Endothelial cell of umbilical vein (primary cell): ENCODE data around the gene CA5A. TPM values are rescaled to one million over a fixed set of nuclear protein-coding genes. Genes with fewer than 3 reads are reported as not detected.

Experiments used
- BruUV-seq: library from RNA; stranded (reverse); fragments of 400-500 nt; replicated peaks from 2 replicates; lab custom pipeline; 2021; lab: Mats Ljungman, UMichigan
- CTCF ChIA-PET: fragments of 300-600, 350-600 bp; sonication (Branson Sonifier 250); formaldehyde crosslinking; loops from one replicate; lab custom pipeline; 2021; ENCODE audit warnings: antibody characterized with exemption, inconsistent platforms; lab: Charles Lee
- POLR2A ChIA-PET: fragments of 300-600, 350-600 bp; sonication (Branson Sonifier 250); formaldehyde crosslinking; loops from one replicate; lab custom pipeline; 2021; ENCODE audit warnings: antibody characterized with exemption, inconsistent platforms; lab: Charles Lee
- DNase-seq: peaks from one replicate; pipeline ENCODE4 v3.0.0-alpha.2; 2011; ENCODE audit warnings: low read depth, low spot score
- FAIRE-seq: peaks from 2 replicates; lab custom pipeline; 2011; peaks lifted over from hg19 to GRCh38; lab: Jason Lieb, UNC
- H2AFZ ChIP-seq: 2 replicates; pipeline ENCODE4 v1.6.0; 2012; ENCODE audit warnings: low read depth, low read length, control low read depth, inconsistent platforms
- H3K27ac ChIP-seq: 2 replicates; pipeline ENCODE4 v1.5.1; 2011; ENCODE audit warnings: low read depth, mild to moderate bottlenecking, control low read depth, low read length, moderate library complexity; ENCODE audit not compliant: insufficient read depth
- H3K27me3 ChIP-seq, 2 experiments: 2 replicates each; pipeline versions ENCODE4 v1.6.0 to v1.6.1; 2011; ENCODE audit warnings: low read length in 2 of 2, mixed read lengths in 1 of 2; ENCODE audit not compliant: control insufficient read depth in 2 of 2, insufficient read depth in 2 of 2
- H3K36me3 ChIP-seq, 2 experiments: 2 replicates in 1 of 2; 3 replicates in 1 of 2; pipeline ENCODE4 v1.5.1; 2011; ENCODE audit warnings: low read length in 2 of 2, mild to moderate bottlenecking in 1 of 2, moderate library complexity in 1 of 2; ENCODE audit not compliant: control insufficient read depth in 2 of 2, insufficient read depth in 2 of 2; ENCODE audit errors: extremely low read depth in 1 of 2
- H3K4me1 ChIP-seq: 3 replicates; pipeline ENCODE4 v1.5.1; 2011; ENCODE audit warnings: mild to moderate bottlenecking, low read length; ENCODE audit not compliant: control insufficient read depth, insufficient read depth; ENCODE audit errors: extremely low read depth
- H3K4me2 ChIP-seq: 2 replicates; pipeline ENCODE4 v1.6.1; 2011; ENCODE audit warnings: low read length, control low read depth, mixed read lengths; ENCODE audit not compliant: insufficient read depth
- H3K4me3 ChIP-seq, 3 experiments: fragments of 200-600 bp in 1 of 3; sonication (generic), shearing (Covaris generic) in 1 of 3; replicated peaks in 1 of 3; 2 replicates each; pipeline ENCODE4 v1.5.1; 2011 to 2016; ENCODE audit warnings: control low read depth in 3 of 3, low read length in 3 of 3, mild to moderate bottlenecking in 2 of 3, inconsistent platforms in 1 of 3, low read depth in 1 of 3, moderate library complexity in 1 of 3; ENCODE audit not compliant: insufficient read depth in 1 of 3
- H3K79me2 ChIP-seq: 2 replicates; pipeline ENCODE4 v1.6.0; 2012; ENCODE audit warnings: low read length, inconsistent platforms; ENCODE audit not compliant: control insufficient read depth, insufficient read depth
- H3K9ac ChIP-seq: replicated peaks from 2 replicates; pipeline ENCODE3; 2011; ENCODE audit warnings: low read length, control low read depth; ENCODE audit not compliant: insufficient read depth; ENCODE audit errors: extremely low read depth
- H3K9me1 ChIP-seq: replicated peaks from 3 replicates; pipeline ENCODE4 v1.6.0; 2011; ENCODE audit warnings: mild to moderate bottlenecking, low read length; ENCODE audit not compliant: control insufficient read depth, insufficient read depth; ENCODE audit errors: extremely low read depth
- H3K9me3 ChIP-seq: replicated peaks from 2 replicates; pipeline ENCODE4 v1.5.1; 2012; ENCODE audit warnings: low read length, inconsistent platforms; ENCODE audit not compliant: control insufficient read depth, insufficient read depth
- H4K20me1 ChIP-seq: replicated peaks from 2 replicates; pipeline ENCODE3; 2011; ENCODE audit warnings: mild to moderate bottlenecking, low read length; ENCODE audit not compliant: control insufficient read depth, insufficient read depth; ENCODE audit errors: extremely low read depth
- CTCF ChIP-seq, 2 donors: IDR thresholded peaks; 1 replicate in 1 of 2; 2 replicates in 1 of 2; pipeline ENCODE4 v1.5.1; 2011; ENCODE audit warnings: low read length in 2 of 2, mild to moderate bottlenecking in 2 of 2, moderate library complexity in 2 of 2, control low read depth in 1 of 2, inconsistent platforms in 1 of 2, low read depth in 1 of 2; ENCODE audit not compliant: insufficient read depth in 1 of 2; ENCODE audit errors: extremely low read depth in 1 of 2
- EZH2 ChIP-seq: IDR thresholded peaks from 2 replicates; pipeline ENCODE4 v1.6.1; 2012; ENCODE audit warnings: borderline replicate concordance, low read depth, mild to moderate bottlenecking, moderate library complexity, low read length, inconsistent platforms; ENCODE audit not compliant: severe bottlenecking
- FOS ChIP-seq: IDR thresholded peaks from 2 replicates; pipeline ENCODE4 v1.6.1; 2011; ENCODE audit warnings: mild to moderate bottlenecking, low read length, moderate library complexity, borderline replicate concordance; ENCODE audit not compliant: insufficient read depth
- GATA2 ChIP-seq: IDR thresholded peaks from 2 replicates; pipeline ENCODE4 v1.7.0; 2011; ENCODE audit warnings: low read depth, mild to moderate bottlenecking, moderate library complexity, mixed read lengths, low read length; ENCODE audit not compliant: insufficient read length, insufficient read depth
- JUN ChIP-seq: IDR thresholded peaks from 2 replicates; pipeline ENCODE4 v1.6.1; 2011; ENCODE audit warnings: borderline replicate concordance, low read depth; ENCODE audit not compliant: insufficient read length, insufficient read depth
- MYC ChIP-seq: IDR thresholded peaks from one replicate; pipeline ENCODE4 v1.6.1; 2011; ENCODE audit warnings: mild to moderate bottlenecking, low read depth, low read length
- POLR2A ChIP-seq: IDR thresholded peaks from 2 replicates; pipeline ENCODE4 v1.6.1; 2012; ENCODE audit warnings: low read depth, mild to moderate bottlenecking, control low read depth, low read length
- POLR2AphosphoS5 ChIP-seq: IDR thresholded peaks from 2 replicates; pipeline ENCODE4 v1.6.1; 2012; ENCODE audit warnings: low read depth, mild to moderate bottlenecking, control low read depth, low read length, moderate library complexity; ENCODE audit not compliant: insufficient read depth
- dilution Hi-C: fragments of 300-500 bp; cut with MboI; formaldehyde crosslinking; loops from one replicate; pipeline ENCODE4 v1.15.0; 2019; ENCODE audit warnings: low sequenced_read_pairs; ENCODE audit not compliant: extremely low pct_ligation_motif_present
- intact Hi-C: fragments of 100-400 bp; cut with micrococcal nuclease; formaldehyde crosslinking; loops from one replicate; pipeline ENCODE4 v1.10.0; 2022
- polyA plus RNA-seq, 4 experiments: library from polyadenylated mRNA; depleted of rRNA in 3 of 4; stranded (reverse) in 3 of 4; unstranded in 1 of 4; fragments of >200 nt; gene quantifications; 2 replicates each; pipeline versions ENCODE4 v1.2.1 to v1.2.3, GENCODE V29; 2011 to 2012; ENCODE audit warnings: missing spikeins in 1 of 4
- total RNA-seq: library from RNA; stranded (reverse); gene quantifications from 2 replicates; pipeline ENCODE4 v1.2.3, GENCODE V29; 2021
- TF ChIP-seq, protein P1 (sequence below): IDR thresholded peaks from 2 replicates; pipeline ENCODE4 v1.6.1; 2011; ENCODE audit not compliant: insufficient read depth, insufficient read length

CA5A gene
- total and polyA plus RNA-seq, 2 donors (not counting 3 experiments of a cell fraction or from before 2014, with no cell fraction given): not detected

- DNase-seq (no peak), FAIRE-seq (no peak)
- ChIA-PET POLR2A (no interaction called here), CTCF (interaction anchor here (0.7 to 1.2 kb wide), 4 partner anchors 11 to 499 kb away, joined by 3 to 4 read pairs (median 3); partner anchors contain the start of gene BANP)
- Histone ChIP-seq H3K36me3 (no peaks in the 10 kb centered on the region), H3K27me3 (peaks cover 0 to 1% of the 10 kb centered on the region in 2 experiments), H3K4me3 (no peak overlapping the region), H3K9me1 (no peaks in the 10 kb centered on the region), H2AFZ (no peak overlapping the region), H3K27ac (no peak overlapping the region), H3K9me3 (no peaks in the 10 kb centered on the region), H4K20me1 (no peaks in the 10 kb centered on the region), H3K9ac (no peak overlapping the region), H3K4me2 (no peak overlapping the region), H3K79me2 (no peaks in the 10 kb centered on the region), H3K4me1 (no peaks in the 10 kb centered on the region)
- BruUV-seq: no TSS peak
- intact Hi-C loops (no loop called here), dilution Hi-C loops (no loop called here)
- TF ChIP-seq FOS (no peak), POLR2A (no peak), CTCF (IDR thresholded peaks at IDR 0.05; ENCODE audit: extremely low read depth in 1 of 2, insufficient read depth in 1 of 2, low read depth in 1 of 2, low read length in 2 of 2) (no peak), POLR2AphosphoS5 (no peak), JUN (no peak), GATA2 (no peak), EZH2 (no peak), MYC (no peak)
- TF ChIP-seq, protein P1, sequence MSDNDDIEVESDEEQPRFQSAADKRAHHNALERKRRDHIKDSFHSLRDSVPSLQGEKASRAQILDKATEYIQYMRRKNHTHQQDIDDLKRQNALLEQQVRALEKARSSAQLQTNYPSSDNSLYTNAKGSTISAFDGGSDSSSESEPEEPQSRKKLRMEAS: no peak
These were observed 3.5 kb upstream of the CA5A start for GRCh38 chr16:87939562-87940423.
